GM18519 (cell line): ENCODE data around the gene STK39.

Experiments
- ATAC-seq: cut with Tn5 transposase; IDR thresholded peaks from one replicate; pipeline ENCODE4 v1.9.1; 2021; ENCODE audit warnings: mild to moderate bottlenecking, moderate library complexity; ENCODE audit not compliant: unreplicated experiment, low FRiP score

Gene STK39

DNA sequence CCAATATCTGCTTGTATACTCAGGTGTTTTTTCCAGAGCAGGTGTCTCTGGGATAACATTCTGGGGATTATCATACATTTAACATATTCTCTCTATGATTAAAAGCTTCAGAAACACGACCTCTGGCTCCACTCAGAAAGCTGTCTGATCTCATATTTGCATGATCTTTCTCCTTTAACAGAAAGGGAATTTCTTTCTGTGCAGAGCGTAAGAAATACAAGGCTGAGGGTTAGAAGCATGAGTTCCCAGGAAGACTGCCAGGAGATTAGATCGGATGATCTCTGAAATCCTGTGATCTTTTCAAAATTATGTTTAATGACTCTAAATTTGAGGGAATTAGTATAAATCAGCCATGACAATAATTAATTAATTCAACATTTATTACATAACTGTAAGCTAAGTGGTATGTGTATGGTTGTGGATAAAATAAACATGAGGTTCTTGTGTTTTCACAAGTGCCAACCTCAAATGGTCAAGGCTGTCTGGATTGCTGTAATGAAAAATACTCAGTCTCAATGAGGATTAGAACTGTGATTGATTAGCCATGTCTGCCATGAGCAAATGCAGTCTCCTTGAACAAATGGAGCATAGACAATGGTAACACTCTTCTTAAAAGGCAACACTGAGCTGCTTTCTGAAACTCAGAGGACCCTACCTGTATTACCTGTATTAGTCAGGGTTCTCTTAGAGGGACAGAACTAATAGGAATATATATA, 304.9 kb downstream of the STK39 start:
- ATAC-seq: no peak

DNA sequence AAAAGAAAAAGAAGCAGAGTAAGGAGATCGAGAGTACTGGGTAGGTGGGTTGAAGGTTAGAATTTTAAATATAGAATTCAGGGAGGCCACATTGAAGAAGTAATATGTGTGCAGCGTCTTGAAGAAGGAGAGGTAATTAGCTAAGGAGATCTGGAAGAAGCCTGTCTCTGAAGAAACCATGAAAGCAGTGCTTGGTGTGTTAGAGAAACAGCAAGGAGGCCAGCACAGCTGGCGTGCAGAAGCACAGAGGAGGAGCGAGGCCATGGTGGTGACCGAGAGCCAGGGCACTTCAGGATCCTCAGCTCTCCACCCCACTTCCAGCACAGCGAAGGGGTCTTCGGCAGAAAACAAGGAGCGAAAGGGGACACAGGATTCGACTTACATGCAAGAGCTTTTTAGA, 305.8 kb downstream of the STK39 start:
- no peak for ATAC-seq

DNA sequence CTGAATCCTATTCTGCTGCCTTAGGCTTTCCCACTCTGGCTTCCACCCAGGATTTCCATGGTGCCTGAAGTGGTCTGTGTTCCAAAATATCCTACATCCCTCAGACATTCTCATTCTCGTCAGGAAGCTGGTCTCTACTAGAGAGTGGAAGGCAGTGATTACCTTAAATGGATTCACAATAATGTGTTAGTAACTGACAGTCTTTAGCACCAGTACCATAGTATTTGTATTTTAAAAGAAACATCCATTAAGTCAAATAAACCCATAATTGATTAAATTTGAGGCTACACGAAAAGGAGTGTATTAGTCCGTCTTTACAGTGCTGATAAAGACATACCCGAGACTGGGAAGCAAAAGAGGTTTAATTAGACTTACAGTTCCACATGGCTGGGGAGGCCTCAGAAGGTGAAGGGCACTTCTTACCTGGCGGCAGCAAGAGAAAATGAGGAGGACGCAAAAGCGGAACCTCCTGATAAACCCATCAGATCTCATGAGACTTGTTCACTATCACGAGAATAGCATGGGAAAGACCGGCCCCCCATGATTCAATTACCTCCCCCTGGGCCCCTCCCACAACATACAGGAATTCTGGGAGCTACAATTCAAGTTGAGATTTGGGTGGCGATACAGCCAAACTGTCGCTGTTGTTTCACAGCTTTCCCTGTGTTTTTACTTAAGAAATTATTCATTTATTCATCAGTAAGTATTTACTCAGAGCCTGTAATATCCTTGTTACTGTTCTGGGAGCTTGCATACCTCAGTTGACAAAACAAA, 306.5 kb downstream of the STK39 start:
- no peak for ATAC-seq

DNA sequence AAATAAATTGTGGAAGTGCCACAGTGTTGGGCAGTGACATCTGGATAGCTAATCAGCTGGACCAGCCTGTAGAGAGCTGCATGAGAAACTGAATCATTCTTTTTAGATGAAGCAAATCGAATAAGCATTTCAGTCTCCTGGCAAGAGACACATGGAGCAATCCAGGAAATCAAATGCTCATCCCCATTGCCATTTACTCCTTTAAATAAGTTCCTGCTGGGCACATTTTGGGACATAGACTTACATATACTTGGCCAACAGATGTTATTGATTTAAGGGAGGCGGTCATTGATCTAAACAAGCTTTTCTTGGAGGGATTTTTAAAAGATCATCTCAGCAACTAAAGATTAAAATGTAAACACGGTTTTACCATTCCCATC, 307.1 kb downstream of the STK39 start:
- no peak for ATAC-seq

DNA sequence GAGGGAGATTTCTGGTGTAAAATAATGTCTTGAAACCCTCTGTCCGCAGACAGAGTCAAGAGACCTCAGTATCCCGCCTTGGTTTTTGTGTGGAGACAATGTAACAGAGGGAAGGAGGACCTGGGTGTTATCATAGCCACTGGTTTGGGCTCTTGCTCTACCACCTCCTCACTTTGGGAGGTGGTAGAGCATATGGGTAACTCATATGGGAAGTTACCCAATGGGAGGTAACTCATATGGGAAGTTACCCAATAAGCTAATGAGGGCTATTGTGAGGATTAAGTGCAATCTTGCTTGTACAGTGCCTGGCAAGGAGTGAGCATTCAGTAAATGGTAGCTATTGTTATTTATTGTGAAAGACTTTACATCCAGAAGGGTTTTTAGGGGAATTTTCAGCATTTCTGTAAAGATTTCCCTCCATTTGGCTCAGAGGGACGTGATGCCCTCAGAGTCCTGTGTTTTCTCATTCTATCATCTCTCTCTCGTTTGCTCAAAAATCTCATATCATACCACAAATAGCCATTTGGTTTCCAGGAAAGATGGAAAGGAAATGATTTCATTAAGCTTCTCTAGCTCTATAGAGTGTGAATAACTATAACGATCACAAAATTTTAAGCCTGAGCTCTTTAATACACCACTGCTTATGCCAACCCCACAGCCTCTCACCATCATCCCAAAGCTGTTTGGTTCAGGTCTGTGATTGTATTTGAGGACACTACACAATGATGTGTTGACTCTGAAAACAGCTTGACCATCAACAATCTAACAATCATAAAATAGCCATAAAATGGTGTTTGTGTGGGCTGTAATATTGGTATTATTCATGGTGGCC, 307.7 kb downstream of the STK39 start:
- no peak for ATAC-seq

DNA sequence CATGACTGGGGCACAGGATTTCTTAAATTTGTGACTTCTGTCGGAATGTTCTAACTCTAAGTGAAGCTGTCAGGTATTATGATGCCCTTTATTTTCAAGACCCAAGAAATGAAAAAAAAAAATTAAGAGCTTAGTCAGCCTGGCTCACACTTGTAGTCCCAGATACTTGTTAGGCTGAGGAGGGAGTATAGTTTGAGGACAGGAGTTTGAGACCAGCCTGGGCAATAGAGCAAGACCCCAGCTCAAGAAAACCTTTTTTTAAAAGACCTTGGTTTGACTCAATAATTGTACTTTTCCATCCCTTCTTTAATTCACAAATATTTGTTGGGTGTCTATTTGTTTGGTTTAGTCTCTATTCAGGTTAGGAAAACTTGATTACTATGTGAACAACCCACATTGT, 310.0 kb downstream of the STK39 start:
- no peak for ATAC-seq

DNA sequence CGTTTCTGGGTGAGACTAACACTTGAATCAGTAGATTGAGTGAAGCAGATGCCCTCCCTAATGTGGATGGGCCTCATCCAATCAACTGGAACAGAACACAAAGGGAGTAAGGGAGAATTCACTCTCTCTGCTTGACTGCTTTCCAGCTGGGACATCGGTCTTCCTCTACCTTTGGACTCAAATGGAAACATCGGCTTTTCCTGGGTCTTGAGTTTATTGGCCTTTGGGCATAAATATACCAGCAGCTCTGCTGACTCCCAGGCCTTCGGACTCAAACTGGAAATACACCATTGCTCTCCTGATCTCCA, 311.6 kb downstream of the STK39 start:
- ATAC-seq: no peak

DNA sequence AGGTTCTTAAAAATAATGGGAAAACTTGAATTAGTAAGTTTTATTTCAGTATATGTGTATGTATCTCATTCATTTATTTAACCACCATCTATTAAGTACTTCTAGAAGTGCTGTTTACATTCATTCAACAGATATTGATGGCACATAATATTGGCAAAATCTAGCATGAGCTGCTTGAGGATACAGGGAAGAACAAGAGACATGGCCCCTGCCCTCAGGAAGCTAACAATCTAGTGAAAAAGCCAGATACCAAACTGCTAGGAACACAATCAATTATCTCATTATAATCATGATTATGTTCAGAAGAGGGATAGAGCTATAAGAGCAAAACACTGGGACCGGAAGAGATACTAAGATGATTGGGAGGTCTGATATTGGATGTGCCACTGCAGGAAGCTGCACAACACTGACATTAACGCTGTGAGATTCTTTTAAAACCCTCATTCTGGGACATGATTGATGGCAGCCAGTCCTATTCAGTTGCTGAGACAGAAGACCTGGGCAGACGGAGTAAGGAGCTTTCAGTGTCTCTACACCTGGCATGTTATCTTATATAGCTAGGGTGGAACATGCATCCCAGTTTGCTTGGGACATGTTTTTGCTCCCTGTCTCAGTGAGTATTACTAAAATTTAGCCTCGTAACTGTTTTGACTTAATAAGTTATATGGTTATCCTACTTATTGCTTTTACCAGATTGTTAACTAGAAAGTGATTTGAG, 314.1 kb downstream of the STK39 start:
- no peak for ATAC-seq

DNA sequence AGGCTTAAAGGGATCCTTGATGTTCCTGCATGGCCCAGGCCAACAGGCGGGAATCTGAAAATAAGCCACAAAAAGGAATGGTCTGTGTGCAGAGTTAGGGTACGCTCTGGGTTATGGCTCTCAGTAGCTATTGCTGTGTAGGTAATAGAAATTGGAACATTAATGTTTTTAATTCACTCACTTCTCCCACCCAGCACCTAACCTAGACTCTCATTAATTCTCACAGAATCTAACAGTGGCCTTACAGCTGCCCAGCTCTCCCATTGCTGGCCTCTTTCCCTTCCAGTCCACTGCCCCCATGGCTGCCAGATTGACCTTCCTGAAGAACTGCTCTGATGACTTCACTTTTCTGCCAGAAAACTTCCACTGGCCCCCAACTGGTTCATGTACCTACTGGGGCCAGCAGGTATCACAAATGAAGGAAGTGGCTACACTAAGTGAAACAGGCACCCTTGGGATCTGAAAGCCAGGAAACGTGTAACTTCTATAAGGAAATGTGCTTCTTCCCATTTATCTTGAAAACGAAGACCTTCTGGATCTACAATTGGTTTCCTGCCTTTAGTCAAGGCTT, 315.2 kb downstream of the STK39 start:
- ATAC-seq: no peak

DNA sequence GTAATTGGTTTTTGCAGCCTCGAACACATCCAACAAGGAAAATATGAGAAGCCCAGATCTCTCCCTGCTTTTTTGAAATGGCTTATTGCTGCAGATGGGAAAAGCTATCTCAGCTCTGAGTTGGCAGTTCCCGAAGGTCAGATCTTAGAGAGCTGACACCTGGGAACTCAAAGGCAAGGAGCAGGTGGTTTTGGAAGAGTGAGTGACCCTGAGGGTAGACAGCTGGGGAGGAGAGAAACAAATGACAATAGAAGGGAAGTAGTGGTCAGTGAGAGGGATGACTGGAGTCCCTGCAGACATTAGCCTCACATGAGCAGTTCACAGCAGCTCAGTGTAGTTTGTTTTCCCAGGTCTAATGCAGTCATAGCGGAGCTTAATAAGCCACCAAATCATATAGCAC, 317.9 kb downstream of the STK39 start:
- no peak for ATAC-seq

DNA sequence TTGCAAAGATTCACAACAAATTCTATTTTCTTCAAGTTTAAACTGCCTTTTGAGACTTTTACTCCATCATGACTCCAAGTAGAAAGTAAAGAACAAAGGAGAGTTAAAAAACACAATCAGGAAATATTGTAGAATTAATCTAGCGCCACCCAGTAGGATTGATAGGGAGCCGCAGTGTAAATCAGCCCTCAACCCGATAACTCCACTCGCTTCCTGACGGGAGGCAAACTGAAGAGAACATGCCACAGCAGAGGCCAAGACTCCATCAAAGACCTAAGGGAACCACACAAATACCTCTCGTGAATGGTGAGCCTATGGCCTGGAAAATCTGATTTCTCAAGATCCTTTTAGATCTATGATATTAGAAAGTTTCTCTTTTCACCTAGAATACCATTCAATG, 319.0 kb downstream of the STK39 start:
- no peak for ATAC-seq

DNA sequence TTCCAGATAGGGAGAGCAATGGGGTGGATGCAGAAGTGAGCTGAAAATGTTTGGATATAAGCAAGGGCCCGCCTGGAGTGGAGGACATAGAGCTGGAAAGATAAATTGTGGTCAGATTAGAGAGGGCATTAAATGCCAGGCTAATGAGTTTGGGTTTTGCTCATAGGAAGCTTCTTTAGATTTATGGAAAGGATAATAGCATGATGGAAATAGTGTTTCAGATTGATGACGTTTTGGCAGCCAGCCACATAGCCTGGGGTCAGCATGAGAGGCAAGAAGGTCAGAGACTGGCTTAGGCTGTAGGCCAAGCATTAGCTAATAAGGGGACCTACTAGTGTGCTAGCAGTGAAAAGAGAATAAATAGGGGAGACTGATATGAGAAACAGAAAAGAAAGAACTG, 321.6 kb downstream of the STK39 start:
- ATAC-seq: no peak

DNA sequence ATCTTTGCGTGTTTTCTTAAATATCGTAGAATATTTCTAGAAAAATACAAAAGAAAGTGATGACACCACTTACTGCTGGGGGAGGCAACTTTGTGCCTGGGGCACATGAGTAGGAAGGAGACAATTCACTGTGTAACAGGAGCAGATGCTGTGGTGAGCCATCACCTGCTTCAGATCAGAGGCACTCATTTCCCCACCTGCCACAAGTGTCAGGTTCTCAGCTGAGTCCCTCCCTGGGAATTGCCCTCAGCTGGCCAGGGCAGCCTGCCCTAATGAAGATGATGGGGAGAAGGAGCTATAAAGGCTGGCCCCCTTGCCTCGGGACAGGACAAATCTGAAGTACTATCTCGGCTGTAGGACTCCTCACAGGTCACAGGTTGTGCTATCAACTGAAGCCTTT, 322.8 kb downstream of the STK39 start:
- no peak for ATAC-seq

DNA sequence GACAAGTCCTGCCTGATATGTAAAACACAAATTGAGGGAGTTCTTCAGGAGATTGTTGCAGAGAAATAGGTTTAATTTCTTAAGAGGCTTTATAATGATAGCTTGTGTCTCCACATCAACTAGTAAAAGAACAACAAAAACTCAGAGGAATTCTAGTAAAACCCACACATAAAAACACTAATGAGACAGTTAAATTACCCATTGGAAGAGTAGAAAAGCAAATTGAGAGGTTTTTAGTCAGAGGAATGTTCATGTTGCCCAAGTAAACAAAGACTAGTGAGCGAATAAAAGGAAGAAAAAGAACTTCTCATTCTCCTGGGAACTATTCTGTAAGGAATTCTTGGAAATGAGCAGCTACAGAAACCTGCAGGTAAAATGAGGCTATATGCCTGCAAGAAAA, 330.6 kb downstream of the STK39 start:
- ATAC-seq: no peak

DNA sequence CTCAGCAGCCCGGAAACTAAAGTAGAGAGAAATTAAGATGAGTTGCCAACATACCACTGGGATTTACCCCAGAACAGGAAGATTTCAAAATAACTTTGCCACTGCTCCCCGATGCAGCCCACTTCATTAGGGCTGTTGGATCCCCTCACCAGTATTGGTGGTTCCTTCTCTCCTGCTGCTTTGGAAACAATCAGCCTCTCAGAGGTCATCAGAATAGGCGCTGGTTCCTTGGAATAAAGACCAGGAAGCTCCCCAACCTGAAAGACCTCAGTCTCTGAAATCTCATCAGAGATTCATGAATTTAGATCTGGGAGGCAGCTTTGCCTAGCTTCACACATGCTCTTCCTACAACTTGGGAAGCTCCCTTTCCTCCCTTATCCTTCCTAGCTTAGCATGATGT, 332.4 kb downstream of the STK39 start:
- no peak for ATAC-seq

DNA sequence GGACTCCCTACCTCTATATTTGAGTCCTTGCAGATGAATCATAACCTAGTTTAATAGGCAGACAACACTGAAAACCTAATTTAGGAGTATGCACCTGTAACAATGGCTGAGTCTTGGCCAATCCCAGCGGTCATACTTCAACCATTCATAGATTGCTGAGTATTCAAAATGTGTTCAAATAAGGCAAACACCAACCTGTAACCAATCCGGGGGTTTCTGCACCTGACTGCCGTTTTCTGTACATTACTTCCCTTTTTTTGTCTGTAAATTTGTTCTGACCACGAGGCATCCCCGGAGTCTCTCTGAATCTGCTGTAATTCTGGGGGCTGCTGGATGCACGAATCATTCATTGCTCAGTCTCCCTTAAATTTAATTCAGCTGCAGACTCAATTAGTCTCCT, 338.6 kb downstream of the STK39 start:
- no peak for ATAC-seq

DNA sequence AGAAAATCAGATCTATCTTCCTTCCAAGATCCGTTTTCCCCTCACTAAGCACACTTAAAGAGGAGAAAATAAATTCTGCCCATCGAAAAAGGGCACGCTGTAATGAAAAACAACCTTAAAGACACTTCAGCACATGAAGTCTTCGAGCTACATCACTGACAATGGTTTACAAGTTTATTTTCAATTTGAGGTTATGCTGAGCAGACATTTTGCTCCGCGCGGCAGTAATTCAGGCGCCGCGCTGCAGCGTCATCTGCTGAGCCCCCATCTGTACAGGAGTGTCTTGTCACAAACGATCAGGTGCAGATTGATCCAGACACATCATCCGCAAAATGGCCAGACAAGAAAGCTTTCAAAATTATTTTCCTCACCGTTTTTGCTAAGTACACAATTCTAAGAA, 341.7 kb downstream of the STK39 start:
- ATAC-seq: no peak
